ENCODE results near the gene ACAP2.

DNA sequence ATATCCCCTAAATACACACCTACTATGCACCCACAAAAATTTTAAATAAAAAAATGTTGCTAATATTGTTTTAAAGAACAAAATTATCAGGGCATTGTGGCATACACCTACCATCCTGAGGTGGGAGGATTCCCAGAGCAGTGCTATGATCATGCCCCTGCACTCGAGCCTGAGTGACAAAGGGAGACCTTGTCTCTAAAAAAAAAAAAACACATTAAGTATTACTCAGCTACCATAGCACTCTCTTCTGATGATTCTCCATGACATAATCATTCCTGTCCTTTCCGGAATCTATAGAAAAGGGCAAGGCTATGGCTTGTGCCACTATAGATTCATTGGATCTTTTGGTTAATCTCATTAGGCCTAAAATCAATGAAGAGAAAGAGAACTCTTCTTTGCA, 77.4 kb downstream of the ACAP2 start:
- TF ChIP-seq, protein P1, sequence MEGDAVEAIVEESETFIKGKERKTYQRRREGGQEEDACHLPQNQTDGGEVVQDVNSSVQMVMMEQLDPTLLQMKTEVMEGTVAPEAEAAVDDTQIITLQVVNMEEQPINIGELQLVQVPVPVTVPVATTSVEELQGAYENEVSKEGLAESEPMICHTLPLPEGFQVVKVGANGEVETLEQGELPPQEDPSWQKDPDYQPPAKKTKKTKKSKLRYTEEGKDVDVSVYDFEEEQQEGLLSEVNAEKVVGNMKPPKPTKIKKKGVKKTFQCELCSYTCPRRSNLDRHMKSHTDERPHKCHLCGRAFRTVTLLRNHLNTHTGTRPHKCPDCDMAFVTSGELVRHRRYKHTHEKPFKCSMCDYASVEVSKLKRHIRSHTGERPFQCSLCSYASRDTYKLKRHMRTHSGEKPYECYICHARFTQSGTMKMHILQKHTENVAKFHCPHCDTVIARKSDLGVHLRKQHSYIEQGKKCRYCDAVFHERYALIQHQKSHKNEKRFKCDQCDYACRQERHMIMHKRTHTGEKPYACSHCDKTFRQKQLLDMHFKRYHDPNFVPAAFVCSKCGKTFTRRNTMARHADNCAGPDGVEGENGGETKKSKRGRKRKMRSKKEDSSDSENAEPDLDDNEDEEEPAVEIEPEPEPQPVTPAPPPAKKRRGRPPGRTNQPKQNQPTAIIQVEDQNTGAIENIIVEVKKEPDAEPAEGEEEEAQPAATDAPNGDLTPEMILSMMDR (IDR thresholded peaks at IDR 0.05) = no peak
- no peak for TF ChIP-seq POLR2AphosphoS5 (IDR thresholded peaks at IDR 0.05)
